NCI-H2171 treated with DMSO at 0.1 percent for 48 hours (cell line): Measurements from ENCODE around the gene MAP3K7CL.

ENCODE experiments used
- DNase-seq: peaks from one replicate; lab custom pipeline; 2025; lab: John Stamatoyannopoulos, UW

The MAP3K7CL gene

GRCh38 chr21:29130270-29130969 lies at the start of gene MAP3K7CL:
Gene MAP3K7CL (plus strand): TSS chr21:29130644. CDS start chr21:29133345, 2,701 bp downstream.
- DNase-seq, result peak; percentile 92

- DNase-seq, result no peak
These were observed 48.2 kb upstream of the MAP3K7CL start for GRCh38 chr21:29082046-29082815.

GRCh38 chr21:29083306-29083705 lies 47.1 kb upstream of the MAP3K7CL start:
- no peak for DNase-seq

DNA sequence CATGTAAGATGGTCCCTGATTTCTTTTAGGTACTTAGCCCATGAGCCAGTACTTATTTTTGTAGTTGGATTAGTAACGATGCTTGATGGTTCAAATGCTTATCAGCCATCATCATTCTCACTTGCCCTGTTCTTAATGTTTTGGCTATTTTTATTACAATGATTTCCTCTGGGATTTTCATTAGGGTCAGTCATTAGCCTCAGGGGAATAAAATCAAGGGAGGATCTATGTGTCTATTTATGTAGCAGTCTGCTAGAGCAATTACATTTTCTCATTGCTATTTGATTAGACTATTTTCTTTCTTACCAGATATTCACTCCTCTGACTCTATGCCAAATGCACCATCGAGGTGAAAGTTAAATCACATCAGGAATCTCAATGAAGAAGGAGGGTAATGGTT lies 46.1 kb upstream of the MAP3K7CL start:
- DNase-seq, result no peak

GRCh38 chr21:29085106-29085752 lies 45.2 kb upstream of the MAP3K7CL start:
- DNase-seq, result no peak

GRCh38 chr21:29091033-29091432 lies 39.4 kb upstream of the MAP3K7CL start:
- DNase-seq, result peak; percentile 12

GRCh38 chr21:29092102-29092959 lies 38.1 kb upstream of the MAP3K7CL start:
- no peak for DNase-seq

GRCh38 chr21:29096218-29097015 lies 34.0 kb upstream of the MAP3K7CL start:
- DNase-seq, result no peak

DNA sequence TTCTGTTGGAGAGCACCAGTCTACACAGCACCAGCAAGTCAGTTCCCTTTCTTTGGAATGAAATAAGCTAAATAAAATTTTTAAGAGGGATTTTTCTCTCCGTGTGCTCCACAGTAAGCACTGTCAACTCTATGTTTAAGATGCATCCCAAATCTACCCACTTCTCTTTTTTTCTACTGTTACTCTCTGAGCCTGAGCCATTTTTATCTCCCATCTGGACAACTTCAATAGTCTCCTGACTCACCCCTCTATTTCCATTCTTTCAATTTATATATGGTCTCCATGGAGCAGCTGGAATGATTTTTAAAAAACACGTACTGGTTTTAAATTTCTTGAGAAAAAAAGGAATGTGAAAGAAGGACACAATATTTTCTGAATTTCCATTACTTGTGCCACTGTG lies 32.3 kb upstream of the MAP3K7CL start:
- peak; percentile 9 for DNase-seq

GRCh38 chr21:29102791-29103257 lies 27.6 kb upstream of the MAP3K7CL start:
- DNase-seq, result no peak

GRCh38 chr21:29104239-29104708 lies 26.2 kb upstream of the MAP3K7CL start:
- DNase-seq, result no peak

GRCh38 chr21:29105218-29105617 lies 25.2 kb upstream of the MAP3K7CL start:
- no peak for DNase-seq

DNA sequence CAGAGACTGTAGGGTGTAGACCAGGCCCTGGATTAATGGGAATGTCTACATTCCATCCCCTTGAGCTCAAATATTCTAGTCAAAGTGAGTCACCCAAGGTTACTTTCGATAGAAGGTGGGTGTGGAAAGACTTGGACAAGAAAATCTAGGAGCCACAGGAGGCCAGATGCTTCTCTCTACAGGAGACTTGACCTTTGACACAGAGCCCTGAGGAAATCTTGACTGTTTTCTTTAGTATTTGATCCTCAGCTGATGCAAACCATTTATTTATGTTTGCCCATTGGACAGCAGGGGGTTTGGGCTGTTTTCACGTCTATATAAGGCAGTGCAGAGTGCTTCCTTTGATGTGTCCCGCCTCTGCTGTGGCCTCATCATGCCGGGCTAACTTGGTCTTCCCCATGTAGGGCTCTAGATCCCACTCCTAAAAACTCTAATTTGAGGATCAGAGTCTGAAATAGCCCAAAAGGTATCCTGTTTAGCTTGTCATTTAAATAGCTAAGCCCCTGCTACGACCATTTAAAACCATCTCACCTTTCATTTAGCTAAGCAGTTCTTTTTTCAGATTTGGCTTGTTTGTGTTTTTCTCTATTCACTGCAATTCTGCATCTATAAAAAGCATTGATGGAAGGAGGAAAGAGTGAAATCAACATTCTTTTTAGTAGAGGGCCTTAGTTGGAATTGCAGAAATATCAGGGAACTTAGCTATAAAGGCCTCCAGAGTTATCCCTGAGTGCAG lies 15.5 kb upstream of the MAP3K7CL start:
- DNase-seq, result no peak

- no peak for DNase-seq
These were observed 14.5 kb upstream of the MAP3K7CL start for GRCh38 chr21:29115899-29116298.

- no peak for DNase-seq
These were observed 13.0 kb upstream of the MAP3K7CL start for GRCh38 chr21:29117372-29117955.

DNA sequence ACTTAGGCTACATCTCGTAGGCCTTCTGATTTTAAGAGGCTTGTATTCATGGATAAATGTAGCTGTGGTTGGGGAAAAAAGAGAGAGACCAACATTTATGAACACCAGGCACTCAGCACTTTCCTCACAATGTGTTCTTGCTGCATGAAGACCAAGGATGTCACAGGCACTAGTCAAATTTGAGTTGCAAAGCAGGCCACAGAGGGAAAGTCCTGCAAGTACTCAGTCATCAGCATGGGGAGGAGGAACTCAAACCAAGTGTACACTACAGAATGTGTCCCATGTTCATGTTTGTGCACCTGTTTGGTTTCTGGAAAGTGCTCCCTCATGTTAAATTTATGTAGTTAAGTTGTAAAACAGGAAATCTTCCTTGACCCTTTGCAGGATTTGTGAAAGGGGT lies 8.7 kb upstream of the MAP3K7CL start:
- no peak for DNase-seq

DNA sequence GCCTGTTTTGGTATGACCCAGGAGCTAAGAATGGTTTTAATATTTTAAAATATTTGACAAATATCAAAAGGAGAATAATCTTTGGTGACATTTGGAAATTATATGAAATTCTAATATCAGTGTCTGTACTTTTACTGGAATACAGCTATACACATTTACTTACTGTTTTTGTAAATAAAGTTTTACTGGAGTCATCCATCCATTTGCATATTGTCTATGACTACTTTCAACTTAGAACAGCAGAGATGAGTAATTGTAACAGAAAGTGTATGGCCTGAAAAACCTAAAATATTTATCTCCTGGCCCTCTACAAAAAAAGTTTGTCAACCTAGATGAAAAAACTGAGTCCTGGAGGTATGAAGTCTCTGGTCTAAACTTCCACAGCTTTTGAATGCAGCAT lies 5.8 kb upstream of the MAP3K7CL start:
- DNase-seq, result no peak

GRCh38 chr21:29125191-29125590 lies 5.3 kb upstream of the MAP3K7CL start:
- DNase-seq, result no peak

DNA sequence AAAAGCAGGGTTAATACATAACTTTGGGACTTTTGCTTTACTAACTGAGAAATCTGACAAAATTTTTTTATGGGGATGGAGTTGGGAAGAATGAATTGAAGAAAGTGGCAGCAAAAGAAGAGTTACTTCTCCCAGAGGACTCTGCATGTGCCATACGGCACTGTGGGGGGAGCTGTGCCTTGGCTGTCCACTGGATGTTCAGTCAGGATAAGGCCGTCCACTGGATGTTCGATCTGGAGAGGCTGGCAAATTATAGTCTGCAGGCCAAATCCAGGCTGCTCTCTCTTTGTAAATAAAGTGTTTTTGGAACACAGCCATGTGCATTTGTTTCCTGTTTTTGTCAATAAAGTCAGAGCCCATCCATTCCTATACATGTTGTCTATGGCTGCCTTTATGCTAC lies 4.5 kb upstream of the MAP3K7CL start:
- DNase-seq, result no peak

GRCh38 chr21:29133241-29133640 lies 2.8 kb downstream of the MAP3K7CL start:
- DNase-seq, result no peak
